ENCODE measurements around the gene RNF207. TPM values are rescaled to one million over a fixed set of nuclear protein-coding genes. Genes with fewer than 3 reads are reported as not detected.

RNF207 gene
- total RNA-seq, 1 donor from 2014 or later = 3.1 TPM

- Mint-ChIP-seq H3K4me1 (peaks cover 60% of the 10 kb centered on the region), H3K36me3 (no peaks in the 10 kb centered on the region), H3K4me3 (peak overlapping the region; percentile 54), H3K27me3 (ENCODE audit: insufficient read depth, low read depth) (peaks cover 31% of the 10 kb centered on the region), H3K27ac (peak overlapping the region; percentile 0), H3K9me3 (peaks cover 4% of the 10 kb centered on the region)
- peak; percentile 49 for DNase-seq (ENCODE audit: low spot score)
- H4K20me1 ChIP-seq (ENCODE audit: low read depth) = peaks cover 18% of the 10 kb centered on the region
- no peaks in the 10 kb centered on the region for H3K9me3 ChIP-seq (ENCODE audit: low read depth)
- peaks cover 19% of the 10 kb centered on the region for H3K27me3 ChIP-seq
- H3K79me2 ChIP-seq (ENCODE audit: low read depth) = peaks cover 23% of the 10 kb centered on the region
- peaks cover 96% of the 10 kb centered on the region for H3F3A ChIP-seq (ENCODE audit: low read depth)
- H3K4me1 ChIP-seq = peaks cover 58% of the 10 kb centered on the region
- no peak overlapping the region for H3K9ac ChIP-seq
- peak overlapping the region; percentile 72 for H3K4me3 ChIP-seq
- H3K4me2 ChIP-seq = peak overlapping the region; percentile 96
- peak overlapping the region; percentile 89 for H3K27ac ChIP-seq
- TF ChIP-seq CTCF (IDR thresholded peaks at IDR 0.05) (no peak), EZH2phosphoT487 (IDR thresholded peaks at IDR 0.05) (no peak), EZH2 (IDR thresholded peaks at IDR 0.05) (no peak)
- H3K36me3 ChIP-seq = no peaks in the 10 kb centered on the region
- no peak overlapping the region for H2AFZ ChIP-seq (replicated peaks)
Measured at GRCh38 chr1:6241107-6241886, 35.4 kb downstream of the RNF207 start.

GRCh38 chr1:6241887-6242740, 36.2 kb downstream of the RNF207 start:
- peaks cover 35% of the 10 kb centered on the region for H3K27me3 Mint-ChIP-seq (ENCODE audit: insufficient read depth, low read depth)
- peak overlapping the region; percentile 72 for H3K4me3 ChIP-seq

More at GRCh38 chr1:6241887-6242740, 36.2 kb downstream of the RNF207 start:
- Histone ChIP-seq H3K4me2 (peak overlapping the region; percentile 96), H2AFZ (replicated peaks) (no peak overlapping the region), H3K27me3 (peaks cover 19% of the 10 kb centered on the region), H4K20me1 (ENCODE audit: low read depth) (peaks cover 25% of the 10 kb centered on the region), H3K27ac (peak overlapping the region; percentile 89), H3K4me1 (peaks cover 58% of the 10 kb centered on the region), H3F3A (ENCODE audit: low read depth) (peaks cover 95% of the 10 kb centered on the region), H3K36me3 (no peaks in the 10 kb centered on the region), H3K9ac (no peak overlapping the region), H3K9me3 (ENCODE audit: low read depth) (no peaks in the 10 kb centered on the region), H3K79me2 (ENCODE audit: low read depth) (peaks cover 23% of the 10 kb centered on the region)
- DNase-seq (ENCODE audit: low spot score) = peak; percentile 91
- no peaks in the 10 kb centered on the region for H3K36me3 Mint-ChIP-seq
- H3K9me3 Mint-ChIP-seq = peaks cover 1% of the 10 kb centered on the region
- H3K4me3 Mint-ChIP-seq = peak overlapping the region; percentile 54
- H3K27ac Mint-ChIP-seq = no peak overlapping the region
- H3K4me1 Mint-ChIP-seq = peaks cover 65% of the 10 kb centered on the region
- no peak for TF ChIP-seq EZH2phosphoT487 (IDR thresholded peaks at IDR 0.05)
- no peak for TF ChIP-seq CTCF (IDR thresholded peaks at IDR 0.05)
- TF ChIP-seq EZH2 (IDR thresholded peaks at IDR 0.05) = peak; percentile 52
